Lower leg skin (tissue), 3 donors: ENCODE data around the gene GSTP1.

Source experiments
- CTCF ChIP-seq, 3 donors: fragments of 450-650 bp; IDR thresholded peaks; one replicate each; pipeline ENCODE4 v1.5.1; 2016; ENCODE audit warnings: antibody characterized with exemption in 3 of 3, mild to moderate bottlenecking in 3 of 3, moderate library complexity in 2 of 3
- POLR2A ChIP-seq, 2 donors: fragments of 450-650 bp; IDR thresholded peaks; one replicate each; pipeline ENCODE4 v1.6.1; 2016 to 2017; ENCODE audit warnings: antibody characterized with exemption in 2 of 2, mild to moderate bottlenecking in 1 of 2, moderate library complexity in 1 of 2

DNA sequence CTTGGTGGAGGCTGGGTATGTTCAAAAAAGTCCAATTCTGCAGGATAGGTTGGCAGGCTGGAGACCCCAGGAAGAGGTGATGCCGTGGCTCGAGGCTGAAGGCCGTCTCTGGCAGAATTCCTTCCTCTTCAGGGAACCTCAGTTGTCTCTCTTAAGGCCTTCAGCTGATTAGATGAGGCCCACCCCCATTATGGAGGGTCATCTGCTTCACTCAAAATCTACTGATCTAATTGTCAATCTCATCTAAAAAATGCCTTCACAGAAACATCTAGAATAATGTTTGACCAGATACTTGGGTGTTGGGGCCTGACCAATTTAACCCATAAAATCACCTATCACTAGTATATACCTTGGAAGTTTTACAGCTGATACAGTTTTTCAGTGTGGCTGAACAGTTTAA, 27.4 kb upstream of the GSTP1 start:
- no peak for TF ChIP-seq CTCF (IDR thresholded peaks at IDR 0.05)
- no peak for TF ChIP-seq POLR2A (IDR thresholded peaks at IDR 0.05)
